SU-DHL-6 (cell line): Measurements from ENCODE around the gene GATM.
"Not testable (repeated sequence)": the region's sequence is repeated elsewhere in the genome, so short reads cannot be mapped to it uniquely, and the experiment has no call there.

ENCODE experiments used
- H2AFZ ChIP-seq: fragments of 200-600 bp; sonication (generic); 2 replicates; pipeline ENCODE4 v1.6.1; 2014; ENCODE audit warnings: low read depth, mild to moderate bottlenecking, moderate library complexity, mixed read lengths, antibody characterized with exemption, low read length; ENCODE audit not compliant: severe bottlenecking
- H3F3A ChIP-seq: fragments of 200-600 bp; shearing (Covaris generic); 2 replicates; pipeline ENCODE4 v1.6.0; 2016; ENCODE audit warnings: antibody characterized with exemption, mild to moderate bottlenecking; ENCODE audit not compliant: insufficient read depth
- H3K27ac ChIP-seq: fragments of 200-600 bp; sonication (generic); 2 replicates; pipeline ENCODE4 v1.5.1; 2016; ENCODE audit warnings: low read depth, mild to moderate bottlenecking, low read length, moderate library complexity, mixed read lengths
- H3K27me3 ChIP-seq: fragments of 200-600 bp; sonication (generic), shearing (Covaris generic); 2 replicates; pipeline ENCODE4 v1.6.0; 2014; ENCODE audit warnings: mild to moderate bottlenecking, low read length
- H3K36me3 ChIP-seq: fragments of 200-600 bp; sonication (generic); 2 replicates; pipeline ENCODE4 v1.6.1; 2014; ENCODE audit warnings: mild to moderate bottlenecking, low read length, mixed read lengths
- H3K4me2 ChIP-seq: fragments of 300-600, 200-600 bp; shearing (Covaris generic), sonication (generic); 2 replicates; pipeline ENCODE4 v1.6.0; 2014; ENCODE audit warnings: low read length, low read depth, mild to moderate bottlenecking; ENCODE audit not compliant: poor library complexity, severe bottlenecking
- H3K4me3 ChIP-seq: fragments of 200-600 bp; sonication (generic); 2 replicates; pipeline ENCODE4 v1.5.1; 2014; ENCODE audit warnings: antibody characterized with exemption, low read length, mild to moderate bottlenecking, mixed read lengths; ENCODE audit not compliant: insufficient read depth, poor library complexity, severe bottlenecking
- H3K79me2 ChIP-seq: fragments of 200-600 bp; sonication (generic); 2 replicates; pipeline ENCODE4 v1.6.1; 2014; ENCODE audit warnings: mild to moderate bottlenecking, low read length, moderate library complexity; ENCODE audit not compliant: insufficient read depth
- H3K9ac ChIP-seq: fragments of 200-600 bp; sonication (generic); 2 replicates; pipeline ENCODE4 v1.7.0; 2014; ENCODE audit warnings: mild to moderate bottlenecking, low read length
- H3K9me2 ChIP-seq: fragments of 200-600 bp; sonication (generic); replicated peaks from 2 replicates; pipeline ENCODE4 v1.6.1; 2014; ENCODE audit warnings: low read length; ENCODE audit not compliant: insufficient read depth
- H3K9me3 ChIP-seq: fragments of 200-600 bp; sonication (generic); 2 replicates; pipeline ENCODE4 v1.6.1; 2014; ENCODE audit warnings: low read length, mixed read lengths; ENCODE audit not compliant: insufficient read depth
- H4K20me1 ChIP-seq: fragments of 200-600 bp; sonication (generic); 2 replicates; pipeline ENCODE4 v1.6.1; 2014; ENCODE audit warnings: low read depth, mild to moderate bottlenecking, antibody characterized with exemption, low read length, moderate library complexity, mixed read lengths
- EZH2phosphoT487 ChIP-seq: fragments of 200-600 bp; sonication (generic), shearing (Covaris generic); conservative IDR thresholded peaks from 2 replicates; pipeline ENCODE4 v1.6.1; 2018; ENCODE audit warnings: mild to moderate bottlenecking, antibody characterized with exemption, low read length, moderate library complexity, mixed read lengths
- TF ChIP-seq, protein P1 (sequence below): fragments of 200-600 bp; sonication (generic); IDR thresholded peaks from one replicate; pipeline ENCODE4 v1.5.1; 2017; ENCODE audit warnings: antibody characterized with exemption, mild to moderate bottlenecking, low read length, moderate library complexity; ENCODE audit not compliant: insufficient read depth, poor library complexity, severe bottlenecking

Gene GATM

GRCh38 chr15:45314960-45315359, 63.4 kb downstream of the GATM start:
- Histone ChIP-seq H3F3A (no peaks in the 10 kb centered on the region), H2AFZ (no peak overlapping the region), H3K4me2 (no peak overlapping the region), H3K9me2 (no peaks in the 10 kb centered on the region), H3K9ac (no peak overlapping the region), H3K27me3 (no peaks in the 10 kb centered on the region), H3K27ac (no peak overlapping the region), H3K36me3 (no peaks in the 10 kb centered on the region), H3K79me2 (no peaks in the 10 kb centered on the region), H3K9me3 (no peaks in the 10 kb centered on the region), H4K20me1 (no peaks in the 10 kb centered on the region), H3K4me3 (no peak overlapping the region)
- TF ChIP-seq, protein P1, sequence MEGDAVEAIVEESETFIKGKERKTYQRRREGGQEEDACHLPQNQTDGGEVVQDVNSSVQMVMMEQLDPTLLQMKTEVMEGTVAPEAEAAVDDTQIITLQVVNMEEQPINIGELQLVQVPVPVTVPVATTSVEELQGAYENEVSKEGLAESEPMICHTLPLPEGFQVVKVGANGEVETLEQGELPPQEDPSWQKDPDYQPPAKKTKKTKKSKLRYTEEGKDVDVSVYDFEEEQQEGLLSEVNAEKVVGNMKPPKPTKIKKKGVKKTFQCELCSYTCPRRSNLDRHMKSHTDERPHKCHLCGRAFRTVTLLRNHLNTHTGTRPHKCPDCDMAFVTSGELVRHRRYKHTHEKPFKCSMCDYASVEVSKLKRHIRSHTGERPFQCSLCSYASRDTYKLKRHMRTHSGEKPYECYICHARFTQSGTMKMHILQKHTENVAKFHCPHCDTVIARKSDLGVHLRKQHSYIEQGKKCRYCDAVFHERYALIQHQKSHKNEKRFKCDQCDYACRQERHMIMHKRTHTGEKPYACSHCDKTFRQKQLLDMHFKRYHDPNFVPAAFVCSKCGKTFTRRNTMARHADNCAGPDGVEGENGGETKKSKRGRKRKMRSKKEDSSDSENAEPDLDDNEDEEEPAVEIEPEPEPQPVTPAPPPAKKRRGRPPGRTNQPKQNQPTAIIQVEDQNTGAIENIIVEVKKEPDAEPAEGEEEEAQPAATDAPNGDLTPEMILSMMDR: no peak
- no peak for TF ChIP-seq EZH2phosphoT487

GRCh38 chr15:45314117-45314516, 64.2 kb downstream of the GATM start:
- H3K4me3 ChIP-seq, H3K4me2 ChIP-seq, H3F3A ChIP-seq, H3K9me3 ChIP-seq, H3K9ac ChIP-seq, H3K27ac ChIP-seq, H3K9me2 ChIP-seq, H3K27me3 ChIP-seq, H3K79me2 ChIP-seq, H2AFZ ChIP-seq, H3K36me3 ChIP-seq, H4K20me1 ChIP-seq: not testable (repeated sequence)
